Activated CD8-positive, alpha-beta memory T cell treated with anti-CD3 and anti-CD28 coated beads for 36 hours (primary cell): ENCODE data around the gene NPIPA5. TPM values are rescaled to one million over a fixed set of nuclear protein-coding genes. Genes with fewer than 3 reads are reported as not detected.

Experiments
- total RNA-seq, 2 experiments: library from RNA; stranded (reverse); gene quantifications; one replicate each; pipeline ENCODE4 v1.2.3, GENCODE V29; 2021

The NPIPA5 gene
- total RNA-seq, 2 experiments from 2014 or later = 13.6 to 14.3 TPM

Other genes with a start within 250 kb of the NPIPA5 start
- gene MPV17L, start 17.5 kb upstream of the NPIPA5 start, total RNA-seq = under 1 TPM; 0.15 to 0.21 TPM
- gene BMERB1, start 56.3 kb upstream of the NPIPA5 start, total RNA-seq = 10 to 100 TPM; 21.6 to 23.2 TPM